NCI-H2107 treated with DMSO at 0.1 percent for 48 hours (cell line): ENCODE data around the gene NKIRAS2.

ENCODE experiments used
- DNase-seq: peaks from one replicate; lab custom pipeline; 2025; ENCODE audit not compliant: unreplicated experiment; lab: John Stamatoyannopoulos, UW

Gene NKIRAS2

DNA sequence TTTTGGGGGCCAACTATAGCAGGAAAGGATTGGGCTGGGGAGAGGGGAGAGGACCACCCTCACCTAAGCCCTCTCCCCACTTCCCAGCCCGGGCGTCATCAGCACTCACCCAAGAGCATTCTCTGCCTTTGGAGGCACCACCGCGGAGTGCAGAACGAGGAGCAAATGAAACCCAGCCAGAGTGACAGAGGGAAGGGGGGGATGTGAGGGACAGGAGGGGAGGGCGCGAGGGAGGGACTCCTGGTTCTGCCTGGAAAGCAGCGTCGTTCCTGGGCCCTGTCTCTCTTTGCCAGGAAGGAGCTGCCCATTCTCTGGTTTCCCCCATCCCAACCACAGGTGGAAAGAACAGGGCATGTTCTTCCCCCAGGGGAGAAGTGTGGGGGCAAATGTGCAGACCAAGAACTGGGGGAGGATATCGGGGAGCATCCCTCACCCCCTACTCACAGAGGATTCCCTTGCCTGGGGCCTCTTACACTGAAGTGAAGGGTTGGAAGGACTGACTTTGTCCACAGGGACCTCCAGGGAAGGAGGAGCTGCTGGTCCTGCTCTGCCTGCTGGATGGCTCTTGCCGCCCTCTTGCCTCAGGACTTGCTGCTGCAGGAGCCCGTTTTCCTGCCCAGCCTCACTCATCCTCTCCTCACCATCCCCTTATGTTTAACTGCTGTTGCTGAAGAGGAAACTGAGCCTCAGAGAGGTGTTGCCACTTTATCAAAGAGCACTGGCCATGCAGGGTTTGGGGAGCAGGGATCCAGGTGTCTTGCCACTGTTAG, 34.0 kb downstream of the NKIRAS2 start:
- DNase-seq = no peak

DNA sequence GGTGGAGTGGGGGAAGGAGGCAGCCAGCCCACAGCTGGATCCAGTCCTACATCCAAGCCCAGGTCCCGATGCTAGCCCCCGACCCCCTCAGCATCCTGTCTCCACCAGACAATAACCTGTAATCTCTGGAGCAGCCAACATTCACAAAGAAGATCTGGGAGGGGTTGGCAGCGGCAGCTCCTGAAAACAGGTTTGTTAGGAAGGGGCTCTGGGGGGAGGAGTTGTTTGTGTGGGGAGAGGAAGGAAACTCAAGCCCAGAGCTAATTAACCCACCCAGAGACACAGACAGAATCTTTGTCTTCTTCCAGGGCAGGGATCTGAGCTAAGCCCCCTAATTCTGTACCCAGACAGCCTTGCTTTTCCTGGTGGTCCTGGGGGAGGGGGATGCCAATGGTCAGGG, 35.1 kb downstream of the NKIRAS2 start:
- no peak for DNase-seq

DNA sequence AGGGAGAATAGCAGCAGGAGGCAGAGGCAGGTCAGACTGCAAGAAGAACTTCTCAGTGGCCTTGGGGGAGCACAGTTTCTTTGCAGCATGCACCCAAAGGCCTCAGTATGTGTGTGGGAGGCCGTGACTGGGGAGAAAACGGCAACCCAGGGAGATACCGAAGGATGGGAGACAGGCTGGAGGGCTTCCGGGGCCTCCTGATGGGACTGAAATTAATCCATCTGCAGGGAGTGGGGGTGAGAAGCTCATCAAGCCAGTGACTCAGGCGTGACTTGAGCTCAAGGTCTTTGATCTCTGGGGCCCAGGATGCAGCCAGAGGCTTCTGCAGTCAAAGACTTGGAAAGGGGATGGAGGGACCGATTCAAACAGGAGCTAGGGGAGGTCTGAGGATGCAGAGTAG, 35.6 kb downstream of the NKIRAS2 start:
- DNase-seq = no peak

DNA sequence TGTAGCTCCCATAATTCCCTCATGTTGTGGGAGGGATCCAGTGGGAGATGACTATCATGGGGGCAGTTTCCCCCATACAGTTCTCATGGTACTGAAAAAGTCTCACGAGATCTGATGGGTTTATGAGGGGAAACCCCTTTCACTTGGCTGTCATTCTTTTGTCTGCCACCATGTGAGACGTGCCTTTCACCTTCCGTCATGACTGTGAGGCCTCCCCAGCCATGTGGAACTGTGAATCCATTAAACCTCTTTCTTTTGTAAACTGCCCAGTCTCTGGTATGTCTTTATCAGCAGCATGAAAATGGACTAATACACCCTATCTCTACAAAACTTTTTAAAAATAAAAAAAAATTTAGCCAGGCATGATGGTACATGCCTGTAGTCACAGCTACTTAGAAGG, 36.7 kb downstream of the NKIRAS2 start:
- no peak for DNase-seq

DNA sequence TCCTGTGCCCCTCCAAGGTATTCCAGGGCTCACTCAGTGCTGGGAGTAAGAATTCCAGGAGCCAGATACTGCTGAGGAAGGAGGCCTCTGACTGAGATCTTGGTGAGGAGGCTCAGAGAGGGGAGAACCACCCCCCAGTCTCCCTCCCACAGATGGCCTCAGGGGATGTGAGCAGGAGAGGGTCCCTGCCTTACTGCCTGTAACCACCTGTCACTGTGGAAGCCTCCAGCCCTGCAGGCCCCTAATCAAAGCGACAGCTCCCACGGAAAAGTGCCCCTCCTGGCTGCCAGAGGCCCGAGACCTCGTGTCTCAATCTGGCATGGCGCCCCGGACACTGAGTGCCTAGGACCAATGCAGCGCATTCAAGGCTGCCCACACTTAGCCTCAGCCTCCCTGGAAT, 38.2 kb downstream of the NKIRAS2 start:
- no peak for DNase-seq

- no peak for DNase-seq
These were observed 39.9 kb downstream of the NKIRAS2 start for GRCh38 chr17:42059815-42060214.

DNA sequence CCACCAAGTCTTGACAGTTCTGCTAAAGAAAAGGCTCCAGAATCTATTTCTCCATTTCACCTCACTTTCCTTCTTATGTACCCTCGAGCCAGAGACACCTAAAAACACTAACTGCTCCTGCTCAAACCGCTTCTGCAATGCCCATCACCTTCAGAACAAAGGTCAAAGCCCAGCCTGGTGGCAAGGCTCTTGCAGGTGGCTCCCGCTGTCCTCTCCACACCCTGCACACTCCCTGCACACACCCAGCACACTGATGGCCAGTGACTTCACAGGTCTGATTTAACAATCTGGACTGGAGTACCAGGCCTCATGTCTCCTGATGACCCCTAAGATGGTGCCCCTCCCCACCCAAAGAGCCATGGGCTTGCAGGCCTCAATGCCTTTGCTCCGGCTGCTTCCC, 40.3 kb downstream of the NKIRAS2 start:
- no peak for DNase-seq

DNA sequence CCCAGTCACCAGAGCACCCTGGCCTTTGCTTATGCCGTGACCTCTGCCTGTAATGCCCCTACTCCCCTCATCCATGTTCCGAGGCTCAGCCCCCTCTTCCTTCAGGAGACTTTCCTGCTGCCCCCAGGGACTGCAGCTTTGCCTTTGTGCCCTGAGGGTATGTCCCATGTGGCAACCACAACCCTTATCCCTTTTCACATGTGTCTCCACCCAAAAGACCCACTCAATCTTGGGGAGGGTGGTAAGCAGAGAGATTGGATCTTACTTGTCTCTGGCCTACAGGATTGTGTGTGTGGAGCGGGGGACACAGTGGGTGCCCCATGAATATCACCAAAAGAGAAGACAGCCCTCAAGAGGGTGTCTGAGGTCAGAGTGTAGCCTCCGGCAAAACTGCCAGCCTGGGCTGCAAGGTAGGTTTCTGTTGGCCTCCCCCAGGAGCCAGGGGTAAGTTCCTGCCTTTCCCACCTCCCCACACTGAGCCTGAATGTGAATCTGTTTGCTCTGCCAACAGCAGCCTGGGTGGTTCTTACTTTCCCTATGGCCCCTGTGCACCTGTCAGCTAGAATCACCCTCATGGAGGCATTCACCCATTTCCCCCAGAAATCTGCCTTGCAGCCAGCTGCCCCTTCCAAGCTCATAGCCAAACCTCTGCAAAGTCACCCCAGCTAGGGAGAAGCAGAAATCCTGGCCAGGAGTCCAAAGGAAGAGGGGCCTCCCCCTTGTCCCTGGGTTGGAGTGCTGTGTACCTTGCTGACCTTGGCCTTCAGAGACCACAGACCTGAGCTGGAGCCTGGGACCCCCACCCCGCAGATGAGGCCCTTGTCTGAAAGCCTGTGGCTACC, 42.0 kb downstream of the NKIRAS2 start:
- DNase-seq = no peak

DNA sequence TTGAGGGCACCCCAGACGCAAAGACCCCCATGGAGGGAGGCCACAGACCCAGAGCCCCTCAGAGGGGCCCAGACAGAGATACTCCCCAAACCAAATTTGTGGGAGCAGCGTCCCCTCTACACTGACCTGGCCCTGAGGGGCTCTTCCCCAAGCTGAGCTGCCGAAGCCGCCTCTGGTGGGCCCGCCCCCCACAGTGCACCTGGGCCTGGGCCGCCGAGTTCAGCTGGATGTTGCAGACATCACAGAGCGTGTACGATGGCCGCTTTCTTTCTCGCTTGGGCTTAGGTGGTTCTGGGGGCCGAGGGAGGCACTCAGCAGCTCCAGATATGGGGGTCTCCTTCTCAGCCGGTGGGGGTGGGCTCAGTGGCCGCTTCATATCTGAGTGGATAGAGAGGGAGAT, 42.8 kb downstream of the NKIRAS2 start:
- no peak for DNase-seq

- DNase-seq = no peak
These were observed 45.3 kb downstream of the NKIRAS2 start for GRCh38 chr17:42065201-42065600.

GRCh38 chr17:42067371-42068091, 47.6 kb downstream of the NKIRAS2 start:
- no peak for DNase-seq

GRCh38 chr17:42068979-42069378, 49.1 kb downstream of the NKIRAS2 start:
- no peak for DNase-seq

GRCh38 chr17:42071810-42072209, 51.9 kb downstream of the NKIRAS2 start:
- DNase-seq = no peak

DNA sequence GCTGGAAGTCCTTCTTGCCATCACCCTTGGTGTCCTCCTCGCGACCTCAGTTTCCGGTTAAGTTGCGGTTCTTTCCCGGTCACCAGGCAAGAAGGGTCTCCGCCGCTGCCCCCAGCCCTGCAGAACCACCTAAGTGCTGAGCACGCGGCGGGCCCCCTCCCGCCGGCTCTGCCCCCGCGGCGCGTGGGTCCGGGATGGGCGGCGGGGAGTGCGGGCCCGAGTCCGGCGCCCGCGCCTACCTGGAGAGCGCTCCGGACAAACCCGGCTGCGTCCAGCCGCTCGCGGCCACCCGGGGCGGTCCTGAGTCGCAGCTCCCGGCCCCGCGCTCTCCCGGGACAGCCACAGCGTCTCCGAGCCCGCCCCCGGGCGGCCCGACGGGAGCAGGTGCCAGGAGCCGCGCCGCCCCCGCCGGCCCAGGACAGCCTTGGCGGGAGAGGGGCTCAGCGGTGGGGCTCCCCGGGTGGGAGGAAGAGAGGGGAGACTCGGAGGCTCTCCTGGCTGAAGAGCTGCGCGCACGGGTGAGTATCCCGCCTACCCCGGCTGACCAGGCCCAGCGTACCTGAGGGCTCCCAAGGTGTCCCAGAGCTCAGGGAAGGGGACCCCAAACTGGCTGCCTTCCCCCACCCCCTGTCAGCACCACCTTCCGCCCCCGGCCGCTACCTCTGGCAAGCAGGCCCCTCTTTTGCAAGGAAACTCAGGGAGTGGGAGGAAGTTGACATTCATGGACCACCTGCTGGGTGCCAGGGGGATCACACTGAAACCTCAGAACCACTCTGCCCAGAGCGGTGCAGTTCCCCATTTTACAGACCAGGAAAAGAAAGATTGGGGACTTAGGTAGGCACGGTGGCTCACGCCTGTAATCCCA, 52.7 kb downstream of the NKIRAS2 start:
- no peak for DNase-seq
